GM18505 (cell line): ENCODE measurements around the gene SPTB.

Source experiments
- ATAC-seq: cut with Tn5 transposase; IDR thresholded peaks from one replicate; pipeline ENCODE4 v1.9.1; 2021; ENCODE audit not compliant: unreplicated experiment
- POLR2A ChIP-seq: IDR thresholded peaks from 4 replicates; pipeline ENCODE4 v1.6.1; 2011; ENCODE audit warnings: borderline replicate concordance; ENCODE audit not compliant: insufficient read depth, insufficient read length; ENCODE audit errors: extremely low read depth

Gene SPTB

GRCh38 chr14:64848239-64848638 is 31.5 kb downstream of the SPTB start:
- no peak for ATAC-seq

GRCh38 chr14:64846319-64846718 is 33.4 kb downstream of the SPTB start:
- no peak for ATAC-seq
- no peak for TF ChIP-seq POLR2A

More at GRCh38 chr14:64848239-64848638, 31.5 kb downstream of the SPTB start:
- TF ChIP-seq POLR2A = no peak

- no peak for ATAC-seq
- TF ChIP-seq POLR2A = no peak
These were observed 33.8 kb downstream of the SPTB start for GRCh38 chr14:64845878-64846277.

DNA sequence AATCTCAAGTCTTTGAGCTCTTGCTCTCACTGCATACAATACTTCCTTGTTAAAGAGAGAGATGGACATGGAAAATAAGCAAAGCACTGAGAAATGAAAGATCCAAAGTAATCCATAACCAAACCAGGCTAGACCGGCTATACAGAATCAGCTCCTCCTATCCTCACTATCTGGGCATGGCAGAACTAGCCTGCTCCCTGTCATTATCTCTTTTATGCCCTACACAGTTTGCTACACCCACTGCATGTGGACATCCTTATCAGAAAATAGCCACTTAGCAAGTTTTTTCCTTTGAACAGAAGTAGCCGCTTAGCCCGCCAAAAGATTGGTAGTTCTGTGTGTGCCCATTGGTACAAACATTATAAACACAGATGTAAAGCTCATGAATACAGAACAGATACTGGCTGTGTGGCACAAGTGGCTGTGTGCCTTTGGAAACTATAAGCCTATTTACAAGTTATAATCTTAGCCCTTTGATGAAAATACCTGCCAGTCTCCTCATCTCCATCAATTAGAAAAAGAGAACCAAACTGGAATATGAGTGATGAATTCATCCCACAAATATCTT is 34.7 kb downstream of the SPTB start:
- no peak for TF ChIP-seq POLR2A
- no peak for ATAC-seq

DNA sequence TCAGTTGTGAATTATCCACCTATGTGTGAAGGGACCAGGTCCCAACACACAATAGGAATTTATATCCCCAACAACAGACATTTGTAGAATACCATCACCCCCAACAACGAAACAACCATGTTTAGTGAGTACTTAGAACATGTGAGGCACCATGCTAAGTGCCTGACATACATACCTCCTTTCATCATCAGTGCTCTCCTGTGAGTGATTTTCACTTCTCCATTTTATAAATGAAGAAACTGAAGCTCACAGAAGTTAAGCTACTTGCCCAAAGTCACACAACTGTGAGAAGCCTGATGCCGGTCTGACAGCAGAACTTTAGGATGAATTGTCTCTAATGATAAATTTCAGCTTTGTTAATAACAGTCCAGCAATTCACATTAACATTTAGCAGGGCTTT is 35.4 kb downstream of the SPTB start:
- TF ChIP-seq POLR2A = no peak
- ATAC-seq = peak; percentile 84

- no peak for ATAC-seq
- no peak for TF ChIP-seq POLR2A
These were observed 36.2 kb downstream of the SPTB start for GRCh38 chr14:64843548-64843947.

DNA sequence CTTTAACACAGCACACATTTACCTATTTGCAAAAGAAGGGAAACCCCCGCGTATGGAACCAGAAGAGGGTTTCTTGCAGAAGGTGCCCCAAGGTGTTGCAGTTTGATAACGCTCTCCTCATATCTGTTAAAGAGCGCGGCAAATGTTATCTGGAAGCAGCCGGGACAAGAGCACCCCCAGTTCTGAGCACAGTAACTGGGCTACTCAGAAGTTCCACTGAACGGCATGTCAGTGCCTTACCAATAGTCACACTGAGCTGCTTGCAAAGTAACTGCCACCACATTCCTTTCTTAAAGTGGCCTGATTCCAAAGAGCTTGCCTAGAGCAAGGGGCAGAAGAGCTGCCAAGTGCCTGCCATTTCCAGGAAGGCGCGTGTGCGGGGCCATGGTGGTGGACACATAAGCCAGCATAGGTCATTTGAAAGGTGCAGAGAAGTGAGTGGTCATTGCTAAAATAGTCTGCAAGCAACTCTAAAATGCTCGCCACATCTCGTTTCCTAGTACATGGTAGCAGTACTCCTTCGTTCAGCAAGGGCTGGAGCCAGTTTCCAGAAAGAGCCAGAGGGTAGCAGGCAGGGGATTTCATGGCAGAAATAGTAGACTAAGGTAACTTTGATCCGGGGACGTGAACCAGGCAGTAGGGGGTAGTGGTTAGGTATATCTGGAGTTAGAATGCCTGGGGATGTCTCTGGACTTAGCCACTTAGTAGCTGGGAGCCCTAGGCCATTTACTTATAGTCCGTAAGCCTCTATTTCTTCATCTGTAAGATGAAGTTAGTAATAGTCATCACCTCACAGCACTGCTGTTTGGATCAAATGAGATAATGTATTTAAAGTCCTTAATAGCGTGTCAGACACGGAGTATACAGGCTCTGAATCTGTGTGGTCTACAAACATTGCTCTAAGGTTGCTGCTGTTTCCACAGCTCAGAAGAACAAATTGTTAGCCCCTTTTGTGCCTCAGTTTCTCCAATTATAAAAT is 37.6 kb downstream of the SPTB start:
- ATAC-seq = no peak

DNA sequence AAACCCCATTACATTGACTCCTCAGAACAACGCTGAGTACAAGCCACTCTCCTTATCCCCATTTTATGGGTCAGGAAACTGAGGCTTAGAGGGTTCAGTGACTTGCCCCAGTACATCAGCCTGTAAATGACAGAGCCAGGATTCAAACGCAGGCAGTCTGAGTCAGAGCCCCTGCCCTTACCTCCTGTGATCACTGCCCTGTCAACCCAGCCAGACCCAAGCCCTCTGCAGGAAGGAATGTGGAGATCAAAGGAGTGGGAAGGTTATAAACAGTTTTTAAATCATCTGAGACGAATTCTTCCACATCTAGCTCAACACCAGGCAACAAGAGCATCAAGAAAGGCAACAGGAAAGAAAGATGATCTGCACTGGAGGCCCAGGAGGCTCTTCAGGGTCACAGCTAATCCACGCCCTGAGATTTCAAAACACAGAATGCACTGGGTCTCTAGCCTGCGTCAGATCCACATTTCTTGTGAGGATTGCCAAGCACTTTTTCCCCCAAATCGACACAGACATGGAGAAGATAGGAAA is 38.5 kb downstream of the SPTB start:
- ATAC-seq = no peak
- no peak for TF ChIP-seq POLR2A

More for the DNA sequence above, 37.6 kb downstream of the SPTB start:
- no peak for TF ChIP-seq POLR2A

GRCh38 chr14:64838656-64839055 is 41.1 kb downstream of the SPTB start:
- no peak for ATAC-seq

GRCh38 chr14:64835431-64835830 is 44.3 kb downstream of the SPTB start:
- no peak for ATAC-seq

More at GRCh38 chr14:64838656-64839055, 41.1 kb downstream of the SPTB start:
- TF ChIP-seq POLR2A = no peak

DNA sequence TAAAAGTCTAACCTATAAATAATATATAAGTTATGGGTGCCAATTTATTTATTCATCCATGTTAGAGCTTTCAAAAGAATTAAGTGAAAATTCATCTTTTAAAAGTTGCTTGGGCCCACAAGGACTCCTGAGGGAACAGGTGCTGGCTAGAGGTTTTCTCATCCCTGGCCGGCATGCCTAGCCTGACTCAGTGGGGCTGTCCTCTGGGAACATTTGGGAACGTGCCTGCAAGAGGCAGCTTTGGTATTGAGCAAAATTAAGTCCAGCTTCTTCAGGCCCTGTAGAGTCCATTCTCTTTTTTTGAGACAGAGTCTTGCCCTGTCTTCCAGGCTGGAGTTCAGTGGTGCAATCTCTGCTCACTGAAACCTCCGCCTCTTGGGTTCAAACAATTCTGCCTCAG is 44.7 kb downstream of the SPTB start:
- no peak for ATAC-seq
- no peak for TF ChIP-seq POLR2A

More at GRCh38 chr14:64835431-64835830, 44.3 kb downstream of the SPTB start:
- TF ChIP-seq POLR2A = no peak

DNA sequence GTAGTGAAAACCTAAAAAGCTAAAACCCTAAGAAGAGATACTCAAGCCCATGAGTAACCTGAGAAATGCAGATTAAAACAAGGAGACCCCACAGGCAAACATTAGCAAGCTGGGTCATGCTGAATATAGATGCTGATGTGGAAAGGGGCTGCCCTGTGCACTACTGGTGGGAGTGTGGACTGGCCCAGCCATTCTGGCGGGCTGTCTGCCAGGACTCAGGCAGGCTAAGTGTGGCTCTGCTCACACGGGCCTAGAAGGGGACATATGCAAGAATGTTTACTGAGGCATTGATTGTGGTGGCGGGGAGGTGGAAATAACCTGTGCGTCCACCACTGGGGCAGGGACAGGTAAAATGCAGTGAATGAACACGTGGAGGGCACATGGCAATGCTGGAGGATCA is 48.3 kb downstream of the SPTB start:
- no peak for ATAC-seq
- TF ChIP-seq POLR2A = no peak

- no peak for ATAC-seq
- no peak for TF ChIP-seq POLR2A
These were observed 48.7 kb downstream of the SPTB start for GRCh38 chr14:64830961-64831360.
